ENCODE results near the gene PARS2.

- TF ChIP-seq, protein P1, sequence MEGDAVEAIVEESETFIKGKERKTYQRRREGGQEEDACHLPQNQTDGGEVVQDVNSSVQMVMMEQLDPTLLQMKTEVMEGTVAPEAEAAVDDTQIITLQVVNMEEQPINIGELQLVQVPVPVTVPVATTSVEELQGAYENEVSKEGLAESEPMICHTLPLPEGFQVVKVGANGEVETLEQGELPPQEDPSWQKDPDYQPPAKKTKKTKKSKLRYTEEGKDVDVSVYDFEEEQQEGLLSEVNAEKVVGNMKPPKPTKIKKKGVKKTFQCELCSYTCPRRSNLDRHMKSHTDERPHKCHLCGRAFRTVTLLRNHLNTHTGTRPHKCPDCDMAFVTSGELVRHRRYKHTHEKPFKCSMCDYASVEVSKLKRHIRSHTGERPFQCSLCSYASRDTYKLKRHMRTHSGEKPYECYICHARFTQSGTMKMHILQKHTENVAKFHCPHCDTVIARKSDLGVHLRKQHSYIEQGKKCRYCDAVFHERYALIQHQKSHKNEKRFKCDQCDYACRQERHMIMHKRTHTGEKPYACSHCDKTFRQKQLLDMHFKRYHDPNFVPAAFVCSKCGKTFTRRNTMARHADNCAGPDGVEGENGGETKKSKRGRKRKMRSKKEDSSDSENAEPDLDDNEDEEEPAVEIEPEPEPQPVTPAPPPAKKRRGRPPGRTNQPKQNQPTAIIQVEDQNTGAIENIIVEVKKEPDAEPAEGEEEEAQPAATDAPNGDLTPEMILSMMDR (conservative IDR thresholded peaks at IDR 0.05 in 1 of 2, IDR thresholded peaks at IDR 0.05 in 1 of 2; ENCODE audit: extremely low read depth in 1 of 2, insufficient read depth in 1 of 2, low read depth in 1 of 2, low read length in 2 of 2) = no peak
- no peak for TF ChIP-seq EZH2 (IDR thresholded peaks at IDR 0.05; ENCODE audit: borderline replicate concordance, low read length)
Measured at GRCh38 chr1:54767526-54767925, 3.2 kb upstream of the PARS2 start.
